Stomach (tissue), 9 donors: ENCODE data around the gene NDUFAF2. TPM values are rescaled to one million over a fixed set of nuclear protein-coding genes. Genes with fewer than 3 reads are reported as not detected.

Source experiments
- DNase-seq, 2 donors: peaks; one replicate each; pipeline versions ENCODE4 v3.0.0 to v3.0.0-alpha.2; 2013 to 2019
- H3K27ac ChIP-seq, 5 donors: fragments of 200-600 bp in 4 of 5; sonication (generic) in 4 of 5; one replicate each; pipeline ENCODE4 v1.5.1; 2013 to 2019; ENCODE audit warnings: mild to moderate bottlenecking in 1 of 5, moderate library complexity in 1 of 5
- H3K27me3 ChIP-seq, 3 donors: fragments of 200-600 bp; sonication (generic); one replicate each; pipeline ENCODE4 v1.5.1; 2017 to 2019; ENCODE audit warnings: mixed run types in 1 of 3
- H3K36me3 ChIP-seq, 4 donors: fragments of 200-600 bp; sonication (generic); 1 replicate in 3 of 4; 2 replicates in 1 of 4; pipeline ENCODE4 v1.5.1; 2016 to 2019
- H3K4me1 ChIP-seq, 4 donors: fragments of 200-600 bp; sonication (generic); one replicate each; pipeline ENCODE4 v1.5.1; 2016 to 2019
- H3K4me3 ChIP-seq, 4 donors: fragments of 200-600 bp; sonication (generic) in 3 of 4; one replicate each; pipeline ENCODE4 v1.5.1; 2016 to 2019; ENCODE audit warnings: mild to moderate bottlenecking in 1 of 4
- H3K9me3 ChIP-seq, 4 donors: fragments of 200-600 bp; sonication (generic); one replicate each; pipeline ENCODE4 v1.5.1; 2016 to 2019
- EP300 ChIP-seq: sonication (generic); formaldehyde crosslinking; IDR thresholded peaks from one replicate; pipeline ENCODE4 v1.6.1; 2017; ENCODE audit warnings: antibody characterized with exemption
- POLR2A ChIP-seq, 4 donors: fragments of 450-650 bp; IDR thresholded peaks; one replicate each; pipeline ENCODE4 v1.6.1; 2016; ENCODE audit warnings: antibody characterized with exemption in 4 of 4, control low read depth in 2 of 4, mild to moderate bottlenecking in 1 of 4, moderate library complexity in 1 of 4
- POLR2AphosphoS5 ChIP-seq, 3 donors: sonication (generic); formaldehyde crosslinking; IDR thresholded peaks; one replicate each; pipeline ENCODE4 v1.6.1; 2016; ENCODE audit warnings: antibody characterized with exemption in 3 of 3
- WGBS, 5 donors: extraction: QIAGEN DNeasy Blood & Tissue Kit in 3 of 5; methylation state at CpG; one replicate each; pipeline versions ENCODE4 v1.1.5 to v1.1.7; 2013 to 2018; 5-methylcytosine and 5-hydroxymethylcytosine counted together
- intact Hi-C: fragments of 100-400 bp; cut with DNase I; formaldehyde crosslinking; loops from one replicate; pipeline ENCODE4 v1.15.1; 2023; ENCODE audit warnings: low total_unique reads
- polyA plus RNA-seq, 3 donors: library from polyadenylated mRNA; stranded (reverse); fragments of 200-250 nt; gene quantifications; one replicate each; pipeline ENCODE4 v1.2.3, GENCODE V29; 2013
- total RNA-seq, 5 donors: library from RNA; depleted of rRNA; stranded (reverse); fragments of >200 nt; gene quantifications; one replicate each; pipeline versions ENCODE4 v1.1.0 to v1.2.3, GENCODE V29; 2014 to 2016
- TF ChIP-seq, protein P1 (sequence below), 7 experiments: fragments of 450-650 bp in 4 of 7; fragments of 200-600 bp in 3 of 7; sonication (generic) in 3 of 7; IDR thresholded peaks; one replicate each; pipeline ENCODE4 v1.5.1; 2016 to 2019; ENCODE audit warnings: antibody characterized with exemption in 7 of 7, control low read depth in 2 of 7, mild to moderate bottlenecking in 1 of 7
- donor health status: healthy with polysubstance abuse.
- donor health status: Bipolar disorder and iron deficiency.
- donor health status: healthy.

NDUFAF2 gene
- total and polyA plus RNA-seq, 8 donors, result 3.5 to 61.9 (median 29.3) TPM

DNA sequence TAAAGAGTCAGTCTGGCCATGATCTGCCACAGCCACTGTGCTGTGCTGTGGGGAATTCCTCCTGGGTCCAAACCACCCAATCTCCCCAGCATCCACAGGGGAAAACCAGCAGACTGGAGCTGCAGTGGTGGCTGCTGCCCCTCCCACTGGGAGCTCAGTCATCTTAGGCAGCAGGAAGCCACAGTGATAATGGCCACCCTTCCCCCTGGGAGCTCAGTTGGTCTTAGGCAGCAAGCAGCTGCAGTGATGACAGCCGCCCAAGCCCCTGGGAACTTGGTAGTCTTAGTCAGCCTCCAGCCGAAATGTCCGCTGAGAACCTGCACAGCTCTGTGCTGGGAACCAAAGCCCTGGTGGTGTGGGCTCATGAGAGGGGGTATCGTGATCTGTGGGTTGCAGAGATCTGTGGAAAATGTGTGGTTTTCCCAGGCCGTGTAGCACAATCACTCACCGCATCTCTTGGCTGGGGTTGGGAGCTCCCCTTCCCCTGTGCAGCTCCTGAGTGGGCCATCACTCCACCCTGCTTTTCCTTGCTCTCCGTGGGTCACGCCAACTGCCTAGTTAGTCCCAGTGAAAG lies 255.7 kb downstream of the NDUFAF2 start:
- Histone ChIP-seq H3K27ac (no peak overlapping the region), H3K36me3 (no peaks in the 10 kb centered on the region), H3K4me3 (no peak overlapping the region), H3K9me3 (peaks cover 0 to 18% (median 4%) of the 10 kb centered on the region in 4 donors), H3K4me1 (no peaks in the 10 kb centered on the region), H3K27me3 (no peaks in the 10 kb centered on the region)
- DNase-seq, result no peak
- 90 to 96% (median 95%) methylated on average over 8 of the region's 8 CpGs for WGBS, 5 donors
- TF ChIP-seq POLR2A (IDR thresholded peaks at IDR 0.05) (no peak), EP300 (no peak), POLR2AphosphoS5 (IDR thresholded peaks at IDR 0.05) (no peak)
- TF ChIP-seq, protein P1, sequence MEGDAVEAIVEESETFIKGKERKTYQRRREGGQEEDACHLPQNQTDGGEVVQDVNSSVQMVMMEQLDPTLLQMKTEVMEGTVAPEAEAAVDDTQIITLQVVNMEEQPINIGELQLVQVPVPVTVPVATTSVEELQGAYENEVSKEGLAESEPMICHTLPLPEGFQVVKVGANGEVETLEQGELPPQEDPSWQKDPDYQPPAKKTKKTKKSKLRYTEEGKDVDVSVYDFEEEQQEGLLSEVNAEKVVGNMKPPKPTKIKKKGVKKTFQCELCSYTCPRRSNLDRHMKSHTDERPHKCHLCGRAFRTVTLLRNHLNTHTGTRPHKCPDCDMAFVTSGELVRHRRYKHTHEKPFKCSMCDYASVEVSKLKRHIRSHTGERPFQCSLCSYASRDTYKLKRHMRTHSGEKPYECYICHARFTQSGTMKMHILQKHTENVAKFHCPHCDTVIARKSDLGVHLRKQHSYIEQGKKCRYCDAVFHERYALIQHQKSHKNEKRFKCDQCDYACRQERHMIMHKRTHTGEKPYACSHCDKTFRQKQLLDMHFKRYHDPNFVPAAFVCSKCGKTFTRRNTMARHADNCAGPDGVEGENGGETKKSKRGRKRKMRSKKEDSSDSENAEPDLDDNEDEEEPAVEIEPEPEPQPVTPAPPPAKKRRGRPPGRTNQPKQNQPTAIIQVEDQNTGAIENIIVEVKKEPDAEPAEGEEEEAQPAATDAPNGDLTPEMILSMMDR (IDR thresholded peaks at IDR 0.05), result no peak
- intact Hi-C loops, result no loop called here

DNA sequence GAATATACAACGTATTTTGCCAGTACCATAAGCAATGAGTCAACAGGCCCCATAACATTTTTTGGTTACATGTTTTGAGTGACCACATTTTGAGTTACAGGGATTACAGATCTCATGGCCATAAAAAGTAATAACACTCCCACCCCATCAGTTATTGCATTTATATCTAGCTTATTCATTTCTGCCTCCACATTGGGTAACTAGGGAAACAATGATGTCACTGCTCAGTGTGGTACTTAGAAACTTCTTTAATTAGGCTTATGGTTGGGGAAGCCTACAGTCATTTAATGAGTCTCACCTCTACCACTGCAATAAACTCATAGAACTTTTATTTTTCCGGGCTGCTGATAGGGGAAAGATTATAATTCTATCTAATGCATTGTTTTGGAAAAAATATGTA lies 257.2 kb downstream of the NDUFAF2 start:
- H3K9me3 ChIP-seq, result peaks cover 0 to 19% (median 4%) of the 10 kb centered on the region in 4 donors
- 75 to 92% (median 84%) methylated on average over 2 of the region's 2 CpGs for WGBS, 5 donors
- DNase-seq, result no peak
- no peaks in the 10 kb centered on the region for H3K27me3 ChIP-seq
- no peak overlapping the region for H3K27ac ChIP-seq
- H3K4me1 ChIP-seq, result no peaks in the 10 kb centered on the region
- no peak for TF ChIP-seq EP300
- TF ChIP-seq, protein P1 (IDR thresholded peaks at IDR 0.05), result no peak
- TF ChIP-seq POLR2AphosphoS5 (IDR thresholded peaks at IDR 0.05), result no peak
- TF ChIP-seq POLR2A (IDR thresholded peaks at IDR 0.05), result no peak
- intact Hi-C loops, result no loop called here
- H3K36me3 ChIP-seq, result no peaks in the 10 kb centered on the region
- no peak overlapping the region for H3K4me3 ChIP-seq

Other genes starting within 250 kb of the NDUFAF2 start
- gene DEPDC1B, start 245.0 kb upstream of the NDUFAF2 start, total RNA-seq, result 10 to 100 TPM in 1 of 5 donors, 1 to 10 TPM in 2, under 1 TPM in 1, not detected in 1; 0.14 to 40.6 (median 4.3) TPM
- gene DEPDC1B, start 245.0 kb upstream of the NDUFAF2 start, polyA plus RNA-seq, result 1 to 10 TPM; 1.7 to 2.3 (median 1.9) TPM
- 10 to 100 TPM in 1 of 5 donors, 1 to 10 TPM in 2, not detected in 2; 1.2 to 12.7 (median 3.3) TPM for gene ELOVL7, start 100.9 kb upstream of the NDUFAF2 start, total RNA-seq
- 1 to 10 TPM in 2 of 3 donors, under 1 TPM in 1; 0.31 to 1.7 (median 1.6) TPM for gene ELOVL7, start 100.9 kb upstream of the NDUFAF2 start, polyA plus RNA-seq
- 10 to 100 TPM in 2 of 5 donors, 1 to 10 TPM in 1, not detected in 2; 4.9 to 19.1 (median 13.9) TPM for gene ERCC8, start 135 bp upstream of the NDUFAF2 start, total RNA-seq
- 1 to 10 TPM; 3.5 to 6.3 (median 4.0) TPM for gene ERCC8, start 135 bp upstream of the NDUFAF2 start, polyA plus RNA-seq
- gene SMIM15, start 217.3 kb downstream of the NDUFAF2 start, total RNA-seq, result 10 to 100 TPM; 21.6 to 60.8 (median 25.2) TPM
- gene SMIM15, start 217.3 kb downstream of the NDUFAF2 start, polyA plus RNA-seq, result 10 to 100 TPM; 22.2 to 44.3 (median 34.6) TPM